Hematopoietic multipotent progenitor cell treated with erythropoietin and hydrocortisone succinate and interleukin-3 and kit ligand, for 15 days (in vitro differentiated cells): ENCODE measurements around the gene CHGA.
A peak's percentile ranks its signal among the peaks of the same experiment; 100 is the strongest.

Experiments used
- DNase-seq: peaks from one replicate; pipeline ENCODE4 v3.0.0-alpha.2; 2015; ENCODE audit warnings: low spot score

CHGA gene

GRCh38 chr14:92944976-92945375 is 22.0 kb downstream of the CHGA start:
- DNase-seq: no peak

GRCh38 chr14:92945544-92945943 is 22.6 kb downstream of the CHGA start:
- no peak for DNase-seq

DNA sequence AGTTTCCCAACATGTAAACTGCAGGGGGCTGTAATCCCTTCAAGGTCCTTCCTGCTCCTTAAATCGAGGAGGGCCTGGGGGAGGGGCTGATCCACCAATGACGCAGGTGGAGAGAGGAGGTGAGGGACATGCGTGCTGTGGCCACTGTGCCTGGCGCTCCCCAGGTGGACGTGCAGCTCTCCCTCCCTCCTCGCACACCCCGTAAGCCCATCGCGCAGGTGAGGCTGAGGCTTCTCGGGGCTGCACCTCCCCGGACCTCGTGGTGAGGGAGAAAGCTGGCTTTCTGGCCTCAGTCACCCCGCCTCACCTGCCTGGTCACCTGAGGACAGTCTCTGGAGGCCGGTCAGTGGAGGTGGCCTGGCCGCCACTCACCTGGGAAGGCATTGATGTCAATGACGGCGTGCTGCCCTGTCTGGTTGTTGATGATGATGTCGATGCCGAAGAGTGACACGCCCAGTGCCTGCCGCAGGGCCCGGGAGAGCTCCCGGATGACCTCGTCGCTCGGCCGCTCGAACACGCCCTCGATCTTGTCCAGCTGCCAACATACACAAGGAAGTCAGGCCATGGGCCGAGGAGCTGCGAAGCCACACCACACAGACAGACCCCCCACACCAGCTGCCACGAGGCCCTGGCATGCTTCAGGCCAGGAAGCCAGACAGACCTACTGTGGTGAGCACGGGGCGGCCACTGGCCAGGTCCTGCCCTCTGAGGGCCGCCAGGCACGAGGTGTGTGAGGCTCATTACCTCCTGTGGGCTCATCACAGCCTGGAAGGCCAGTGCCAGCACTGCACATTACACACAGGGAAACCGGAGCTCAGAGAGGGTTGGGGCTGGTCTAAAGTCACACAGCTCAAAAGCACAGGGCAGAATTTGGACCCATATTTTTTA is 23.3 kb downstream of the CHGA start:
- no peak for DNase-seq

DNA sequence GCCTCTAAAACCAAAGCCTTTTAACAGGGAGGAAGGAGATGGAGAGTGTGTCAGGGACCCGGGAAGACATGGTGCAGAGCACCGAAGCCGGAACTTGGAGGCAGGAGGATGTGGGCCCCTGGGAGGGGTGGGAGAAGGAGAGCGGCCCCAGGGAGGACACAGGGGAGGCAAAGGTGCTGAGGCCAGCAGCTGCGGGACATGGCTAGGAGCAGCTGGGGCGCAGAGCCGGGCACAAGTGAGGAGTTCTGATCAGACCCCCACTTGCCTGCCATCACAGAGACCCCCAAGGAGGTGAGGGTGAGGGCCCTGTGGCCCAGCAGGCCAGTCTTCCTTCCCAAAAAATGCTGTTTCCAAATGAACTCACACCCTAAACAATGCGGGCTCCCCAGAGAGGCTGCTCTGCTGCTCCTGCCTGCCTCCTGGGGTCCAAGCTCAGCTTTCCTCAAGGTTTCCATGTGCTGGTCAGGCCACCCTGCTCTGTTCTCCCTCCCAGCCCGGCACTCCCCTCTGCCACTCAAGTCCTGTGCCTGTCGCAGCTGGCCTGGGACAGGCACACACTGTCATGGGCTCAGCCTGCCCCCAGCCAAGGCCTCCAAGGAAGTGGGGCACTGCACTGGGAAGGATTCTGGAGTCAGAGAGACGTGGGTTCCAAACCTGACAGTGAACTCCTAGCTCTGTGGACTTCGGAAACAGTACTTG is 24.0 kb downstream of the CHGA start:
- DNase-seq: no peak

- no peak for DNase-seq
These were observed 25.7 kb downstream of the CHGA start for GRCh38 chr14:92948647-92949046.

- no peak for DNase-seq
These were observed 26.7 kb downstream of the CHGA start for GRCh38 chr14:92949496-92950192.

- no peak for DNase-seq
These were observed 27.2 kb downstream of the CHGA start for GRCh38 chr14:92950193-92950540.

DNA sequence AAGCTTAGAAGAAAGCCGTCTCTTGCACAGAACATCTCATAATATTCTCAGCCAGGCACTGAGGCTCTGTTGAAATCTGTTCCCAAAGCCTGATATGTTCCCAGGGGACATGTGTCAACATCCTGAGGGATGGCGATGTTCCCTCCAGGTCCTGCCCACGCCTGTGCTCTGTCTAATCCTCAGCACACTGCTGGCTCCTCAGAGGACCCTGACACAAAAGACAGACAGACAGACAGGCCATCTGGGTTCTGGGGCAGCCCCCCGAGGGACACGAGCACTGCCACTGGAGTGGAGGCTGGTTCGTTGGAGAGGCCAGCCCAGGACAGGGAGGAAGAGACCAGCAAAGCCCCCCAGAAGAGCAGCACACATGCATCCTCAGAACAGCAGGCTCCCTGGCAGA is 27.8 kb downstream of the CHGA start:
- DNase-seq: no peak

GRCh38 chr14:92951261-92951660 is 28.3 kb downstream of the CHGA start:
- no peak for DNase-seq

DNA sequence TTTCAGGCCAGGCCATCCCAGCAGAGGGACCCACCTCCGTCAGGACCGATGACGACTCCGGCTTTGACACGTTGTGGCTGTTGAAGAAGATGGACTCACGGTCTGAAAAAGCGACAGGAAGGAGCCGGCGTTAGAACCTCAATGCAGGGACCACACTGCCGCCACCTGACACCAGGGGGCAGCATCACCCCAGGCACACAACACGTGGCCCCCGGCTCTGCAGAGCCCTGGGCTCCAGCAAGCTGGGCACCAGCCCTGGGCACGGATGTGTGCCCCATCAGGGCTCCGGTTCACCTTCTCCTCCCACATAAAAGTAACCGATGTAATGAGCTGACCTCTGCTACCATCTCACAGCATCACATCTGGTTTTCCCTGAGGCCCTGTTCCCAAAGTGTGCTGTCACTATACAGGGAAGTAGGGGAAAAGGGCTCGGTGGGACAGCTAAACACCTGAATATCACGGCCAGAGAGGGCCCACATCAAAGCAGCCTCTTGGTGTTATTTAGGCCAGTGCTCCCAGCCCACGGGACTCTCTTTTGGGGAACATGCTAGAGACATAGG is 29.0 kb downstream of the CHGA start:
- peak; percentile 66 for DNase-seq

GRCh38 chr14:92952481-92953298 is 29.7 kb downstream of the CHGA start:
- no peak for DNase-seq

DNA sequence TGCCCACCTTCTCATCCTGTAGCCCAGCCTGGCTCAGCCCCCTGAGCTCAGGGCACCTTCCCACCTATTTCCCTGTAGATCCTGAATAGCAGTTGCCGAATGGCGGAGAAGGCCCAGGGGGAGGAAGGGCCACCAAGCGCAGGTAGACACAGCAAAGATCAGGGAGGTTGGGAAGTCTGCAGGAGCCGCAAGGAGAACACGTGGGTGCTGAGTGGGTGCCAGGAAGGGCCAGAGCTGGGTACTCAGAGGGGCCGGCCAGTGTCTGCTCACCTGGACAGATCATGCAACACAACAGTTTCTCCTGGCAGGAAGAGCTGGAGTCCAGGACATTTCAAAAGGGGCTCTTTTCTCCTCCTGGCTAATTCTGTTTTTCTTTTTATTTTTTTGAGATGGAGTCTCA is 30.6 kb downstream of the CHGA start:
- DNase-seq: no peak

- no peak for DNase-seq
These were observed 32.0 kb downstream of the CHGA start for GRCh38 chr14:92954933-92955332.

DNA sequence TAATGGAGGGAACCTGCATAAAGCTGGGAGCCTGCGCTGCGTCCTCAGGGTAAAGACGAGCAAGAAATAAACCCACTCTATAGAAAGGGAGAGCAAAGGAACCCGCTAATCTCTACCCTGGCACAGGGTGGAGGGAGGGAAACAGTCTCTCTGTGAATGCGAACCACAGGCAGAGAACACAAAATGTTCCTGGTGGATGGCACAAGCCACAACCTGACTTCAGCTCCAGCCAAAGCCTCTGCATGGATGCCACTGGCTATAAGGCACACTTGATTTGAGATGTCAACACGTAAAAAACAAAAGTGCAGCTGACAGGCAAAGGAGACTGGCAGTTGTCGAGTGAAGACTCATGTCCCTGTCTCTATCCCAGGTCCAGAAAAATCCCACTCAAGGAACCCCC is 32.4 kb downstream of the CHGA start:
- no peak for DNase-seq

DNA sequence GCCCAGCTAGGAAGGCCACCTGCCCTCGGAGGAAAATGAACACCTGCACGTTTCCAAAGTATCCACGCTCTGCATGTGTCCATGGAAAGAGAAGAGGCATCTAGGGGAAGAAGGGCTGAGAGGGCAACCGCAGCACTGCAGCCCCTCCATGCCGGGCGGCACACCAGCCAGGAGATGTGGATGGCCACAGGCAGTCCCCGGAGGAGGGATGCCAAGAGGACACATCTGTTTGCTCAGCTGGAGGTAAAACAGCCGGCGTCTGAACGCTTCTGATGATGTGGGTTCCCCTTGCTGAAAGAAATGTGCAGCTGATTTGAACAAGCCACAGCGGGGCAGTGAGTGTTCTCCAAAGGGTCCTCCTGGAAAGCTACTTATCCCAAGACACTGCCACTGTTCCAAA is 34.0 kb downstream of the CHGA start:
- DNase-seq: no peak

DNA sequence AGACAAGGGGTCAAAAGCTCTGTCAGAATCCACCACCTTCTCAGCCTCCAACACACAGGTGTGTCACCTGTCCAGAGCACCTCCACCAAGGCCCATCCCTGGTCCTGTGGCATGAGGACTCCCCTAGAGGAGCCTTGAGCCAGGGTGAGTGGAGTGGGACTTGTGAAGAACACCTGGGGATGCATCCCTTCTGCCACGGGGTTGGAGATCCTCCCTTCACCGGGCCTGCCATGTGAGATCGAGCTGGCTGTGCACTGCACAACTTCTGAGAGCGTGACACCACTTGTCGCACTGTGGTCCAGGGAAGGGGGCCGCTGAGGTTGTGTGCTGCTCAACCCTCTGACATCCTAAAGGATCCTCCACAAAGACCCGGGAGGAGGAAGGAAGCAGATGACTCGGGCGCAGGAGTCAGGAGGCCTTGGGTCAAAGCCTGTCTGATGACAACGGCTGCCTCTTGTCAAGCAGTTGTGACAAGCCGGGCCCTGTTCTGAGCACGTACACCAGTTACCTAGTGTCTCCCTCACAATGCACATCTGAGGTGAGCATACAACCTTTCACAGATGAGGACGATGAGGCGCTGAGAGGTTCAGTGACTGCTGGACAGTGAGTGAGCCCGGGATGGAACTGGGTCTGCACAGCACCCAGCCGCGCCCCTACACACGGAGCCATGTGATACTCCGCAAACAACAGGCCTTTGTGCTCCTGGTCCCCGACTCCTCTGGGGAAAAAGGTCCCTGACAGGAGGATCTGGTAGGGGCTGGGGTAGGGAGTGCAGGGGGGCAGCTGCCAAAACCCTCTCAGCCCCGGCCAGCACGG is 35.6 kb downstream of the CHGA start:
- DNase-seq: no peak

DNA sequence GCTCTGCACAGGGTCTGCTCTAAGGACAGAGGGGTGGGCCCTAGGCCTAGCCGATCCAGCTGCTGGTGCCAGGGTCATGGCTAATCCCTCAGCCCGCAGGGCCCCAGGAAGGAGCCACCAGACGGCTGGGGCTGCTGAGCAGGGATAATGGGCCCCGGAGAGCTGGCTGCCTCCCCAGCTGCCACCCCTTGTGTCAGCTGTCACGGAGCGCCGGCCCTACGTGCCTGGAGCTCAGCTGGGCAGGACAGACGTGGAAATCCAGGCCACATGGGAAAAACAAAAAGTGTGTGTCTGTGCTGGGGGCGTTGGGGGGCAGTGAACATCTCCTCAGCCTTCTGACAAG is 36.2 kb downstream of the CHGA start:
- DNase-seq: no peak

DNA sequence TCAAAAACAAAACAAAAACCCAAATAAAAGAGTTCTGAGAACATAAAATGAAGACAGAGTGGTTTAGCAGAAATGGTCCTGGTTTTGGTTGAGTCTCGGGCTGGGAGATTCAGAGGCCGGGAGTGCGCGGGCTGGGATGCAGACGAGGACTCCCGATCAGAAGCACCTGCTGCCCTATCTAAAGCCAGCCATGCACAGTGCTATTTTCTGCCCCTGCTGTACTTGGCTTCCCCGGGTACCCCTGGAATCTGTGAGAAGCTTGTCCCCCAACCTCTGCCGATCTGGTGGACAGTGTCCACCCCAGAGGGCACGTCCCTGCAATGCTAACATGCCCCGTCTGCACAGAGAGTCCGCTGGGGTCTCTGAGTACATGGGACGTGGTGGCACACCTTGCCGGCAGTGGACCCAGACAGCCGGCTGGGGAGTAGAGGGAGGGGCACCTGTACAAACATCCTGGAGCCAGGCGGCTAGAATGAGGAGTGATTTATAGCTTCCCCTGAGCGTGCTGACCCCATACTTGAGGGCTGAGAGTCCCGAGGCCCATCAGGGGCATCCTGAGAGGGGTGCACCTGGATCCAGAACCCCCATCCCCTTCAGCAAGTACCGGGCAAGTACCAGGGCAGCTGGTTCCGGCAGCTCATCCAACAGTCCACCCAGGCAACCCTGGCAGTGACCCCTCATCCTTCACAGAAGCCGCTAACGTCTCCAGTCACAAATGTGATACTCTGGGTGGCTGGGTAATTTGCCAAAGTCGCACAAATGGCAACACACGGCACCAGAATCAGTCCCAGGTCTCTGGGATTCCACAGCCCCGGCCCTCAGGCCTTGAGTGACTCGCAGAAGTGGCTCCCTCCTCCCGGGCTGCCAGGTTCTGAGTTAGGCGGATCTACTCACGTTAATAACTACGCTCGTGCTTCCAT is 37.1 kb downstream of the CHGA start:
- DNase-seq: no peak

- no peak for DNase-seq
These were observed 38.0 kb downstream of the CHGA start for GRCh38 chr14:92960706-92961566.
